ENCODE results near the gene KRTAP10-12. TPM values are rescaled to one million over a fixed set of nuclear protein-coding genes. Genes with fewer than 3 reads are reported as not detected.
"Not testable (repeated sequence)": the region's sequence is repeated elsewhere in the genome, so short reads cannot be mapped to it uniquely, and the experiment has no call there.

Gene KRTAP10-12
- total RNA-seq, result not detected

DNA sequence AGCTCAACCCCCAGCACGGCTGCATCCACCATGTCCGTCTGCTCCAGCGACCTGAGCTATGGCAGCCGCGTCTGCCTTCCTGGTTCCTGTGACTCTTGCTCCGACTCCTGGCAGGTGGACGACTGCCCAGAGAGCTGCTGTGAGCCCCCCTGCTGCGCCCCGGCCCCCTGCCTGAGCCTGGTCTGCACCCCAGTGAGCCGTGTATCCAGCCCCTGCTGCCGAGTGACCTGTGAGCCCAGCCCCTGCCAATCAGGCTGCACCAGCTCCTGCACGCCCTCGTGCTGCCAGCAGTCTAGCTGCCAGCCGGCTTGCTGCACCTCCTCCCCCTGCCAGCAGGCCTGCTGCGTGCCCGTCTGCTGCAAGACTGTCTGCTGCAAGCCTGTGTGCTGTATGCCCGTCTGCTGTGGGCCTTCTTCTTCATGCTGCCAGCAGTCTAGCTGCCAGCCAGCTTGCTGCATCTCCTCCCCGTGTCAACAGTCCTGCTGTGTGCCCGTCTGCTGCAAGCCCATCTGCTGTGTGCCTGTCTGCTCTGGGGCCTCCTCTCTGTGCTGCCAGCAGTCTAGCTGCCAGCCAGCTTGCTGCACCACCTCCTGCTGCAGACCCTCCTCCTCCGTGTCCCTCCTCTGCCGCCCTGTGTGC, at the start of gene KRTAP10-12:
Gene KRTAP10-12 (plus strand): TSS at position 1 of the 639 bp plus-strand sequence. CDS start 30 bp downstream, at position 31.
- DNase-seq; intact Hi-C loops (cut with DNase I; ENCODE audit: low total_unique reads); in situ Hi-C loops (cut with MboI; ENCODE audit: low sequenced_read_pairs in 4 of 4); H3K27ac ChIP-seq; H3K36me3 ChIP-seq; ATAC-seq; H3K4me1 ChIP-seq; H3K4me3 ChIP-seq: not testable (repeated sequence)
- Histone ChIP-seq H3K27me3 (peaks cover 26 to 50% (median 46%) of the 10 kb centered on the region in 3 donors), H3K9me3 (peaks cover 0 to 15% (median 4%) of the 10 kb centered on the region in 3 donors)

DNA sequence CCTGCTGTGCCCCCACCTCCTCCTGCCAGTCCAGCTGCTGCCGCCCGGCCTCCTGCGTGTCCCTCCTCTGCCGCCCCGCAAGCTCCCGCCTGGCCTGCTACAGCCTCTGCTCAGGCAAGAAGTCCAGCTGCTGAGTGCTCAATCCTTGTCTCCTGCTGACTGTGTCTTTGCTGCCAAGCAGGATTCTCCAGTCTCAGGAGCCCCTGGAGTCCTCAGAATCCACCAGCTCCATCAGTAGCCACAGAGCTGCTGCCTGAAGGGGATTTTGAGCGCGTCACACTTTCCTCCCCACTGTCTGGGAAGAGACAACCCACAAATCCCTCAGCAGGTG, 49.8 kb upstream of the KRTAP10-12 start:
- no peaks in the 10 kb centered on the region for H3K9me3 ChIP-seq
- H3K4me3 ChIP-seq, result no peak overlapping the region
- TF ChIP-seq POLR2A (IDR thresholded peaks at IDR 0.05), result no peak
- TF ChIP-seq, protein P1, sequence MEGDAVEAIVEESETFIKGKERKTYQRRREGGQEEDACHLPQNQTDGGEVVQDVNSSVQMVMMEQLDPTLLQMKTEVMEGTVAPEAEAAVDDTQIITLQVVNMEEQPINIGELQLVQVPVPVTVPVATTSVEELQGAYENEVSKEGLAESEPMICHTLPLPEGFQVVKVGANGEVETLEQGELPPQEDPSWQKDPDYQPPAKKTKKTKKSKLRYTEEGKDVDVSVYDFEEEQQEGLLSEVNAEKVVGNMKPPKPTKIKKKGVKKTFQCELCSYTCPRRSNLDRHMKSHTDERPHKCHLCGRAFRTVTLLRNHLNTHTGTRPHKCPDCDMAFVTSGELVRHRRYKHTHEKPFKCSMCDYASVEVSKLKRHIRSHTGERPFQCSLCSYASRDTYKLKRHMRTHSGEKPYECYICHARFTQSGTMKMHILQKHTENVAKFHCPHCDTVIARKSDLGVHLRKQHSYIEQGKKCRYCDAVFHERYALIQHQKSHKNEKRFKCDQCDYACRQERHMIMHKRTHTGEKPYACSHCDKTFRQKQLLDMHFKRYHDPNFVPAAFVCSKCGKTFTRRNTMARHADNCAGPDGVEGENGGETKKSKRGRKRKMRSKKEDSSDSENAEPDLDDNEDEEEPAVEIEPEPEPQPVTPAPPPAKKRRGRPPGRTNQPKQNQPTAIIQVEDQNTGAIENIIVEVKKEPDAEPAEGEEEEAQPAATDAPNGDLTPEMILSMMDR (IDR thresholded peaks at IDR 0.05 in 4 of 5, conservative IDR thresholded peaks at IDR 0.05 in 1 of 5), result no peak
- intact Hi-C loops (cut with DNase I; ENCODE audit: low total_unique reads), result no loop called here
- H3K36me3 ChIP-seq, result no peaks in the 10 kb centered on the region
- ATAC-seq (no peak), DNase-seq (no peak)
- in situ Hi-C loops (cut with MboI; ENCODE audit: low sequenced_read_pairs in 4 of 4), result no loop called here
- H3K27ac ChIP-seq, result no peak overlapping the region
- H3K4me1 ChIP-seq, result no peaks in the 10 kb centered on the region
- H3K27me3 ChIP-seq, result peaks cover 10 to 16% (median 11%) of the 10 kb centered on the region in 3 donors

DNA sequence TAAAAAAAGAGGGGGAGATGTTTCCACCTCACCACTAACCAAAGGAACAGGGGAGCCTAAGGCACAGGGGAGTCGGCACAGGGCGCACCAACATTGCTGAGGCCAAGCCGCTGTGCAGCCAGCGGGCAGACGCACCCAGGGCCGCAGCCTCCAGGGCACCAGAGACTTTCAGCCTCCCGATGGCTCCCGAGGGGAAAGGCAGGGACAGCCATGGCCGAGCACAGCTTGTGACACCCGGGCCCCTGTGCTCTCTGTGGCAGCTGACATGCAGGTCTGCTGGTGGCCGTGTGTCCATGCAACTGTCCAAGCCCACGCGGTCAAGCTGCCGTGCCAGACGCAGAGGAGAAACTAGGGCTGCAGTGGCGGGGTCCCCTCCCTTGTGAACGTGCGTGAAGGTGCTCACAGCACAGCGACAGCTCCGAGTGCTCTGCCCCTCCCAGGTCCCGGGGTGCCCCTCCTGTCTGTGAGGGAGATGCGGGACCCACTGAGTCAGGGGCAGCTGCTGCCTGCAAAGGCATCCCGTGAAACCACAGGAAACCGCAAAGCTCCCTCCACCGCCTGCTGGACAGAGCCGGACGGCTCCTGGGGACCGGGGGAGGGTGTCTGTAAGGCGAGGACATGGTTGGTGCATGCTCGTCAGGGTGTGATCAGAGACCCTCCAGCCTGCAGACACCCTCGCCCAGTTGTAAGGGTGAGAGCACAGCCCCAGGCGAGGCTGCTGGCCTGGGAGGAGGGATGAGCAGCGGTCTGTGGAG, 48.2 kb upstream of the KRTAP10-12 start:
- no peak for ATAC-seq
- intact Hi-C loops (cut with DNase I; ENCODE audit: low total_unique reads) (no loop called here), in situ Hi-C loops (cut with MboI; ENCODE audit: low sequenced_read_pairs in 4 of 4) (no loop called here)
- Histone ChIP-seq H3K27ac (no peak overlapping the region), H3K4me1 (no peaks in the 10 kb centered on the region), H3K9me3 (no peaks in the 10 kb centered on the region), H3K4me3 (no peak overlapping the region), H3K27me3 (peaks cover 10 to 16% (median 11%) of the 10 kb centered on the region in 3 donors), H3K36me3 (no peaks in the 10 kb centered on the region)
- DNase-seq, result no peak
- no peak for TF ChIP-seq POLR2A (IDR thresholded peaks at IDR 0.05)
- TF ChIP-seq, protein P1 (IDR thresholded peaks at IDR 0.05 in 4 of 5, conservative IDR thresholded peaks at IDR 0.05 in 1 of 5), result no peak

- Histone ChIP-seq H3K27ac (no peak overlapping the region), H3K4me1 (no peaks in the 10 kb centered on the region), H3K36me3 (no peaks in the 10 kb centered on the region), H3K9me3 (no peaks in the 10 kb centered on the region), H3K27me3 (peaks cover 10 to 16% (median 11%) of the 10 kb centered on the region in 3 donors), H3K4me3 (no peak overlapping the region)
- ATAC-seq, result no peak
- TF ChIP-seq, protein P1 (IDR thresholded peaks at IDR 0.05 in 4 of 5, conservative IDR thresholded peaks at IDR 0.05 in 1 of 5), result no peak
- no peak for TF ChIP-seq POLR2A (IDR thresholded peaks at IDR 0.05)
- intact Hi-C loops (cut with DNase I; ENCODE audit: low total_unique reads), result no loop called here
- in situ Hi-C loops (cut with MboI; ENCODE audit: low sequenced_read_pairs in 4 of 4), result no loop called here
- DNase-seq, result no peak
Observed at GRCh38 chr21:44649521-44650100, 47.4 kb upstream of the KRTAP10-12 start.

- Histone ChIP-seq H3K27me3 (peaks cover 8 to 16% (median 11%) of the 10 kb centered on the region in 3 donors), H3K4me1 (no peaks in the 10 kb centered on the region), H3K27ac (no peak overlapping the region), H3K36me3 (no peaks in the 10 kb centered on the region), H3K9me3 (no peaks in the 10 kb centered on the region), H3K4me3 (no peak overlapping the region)
- TF ChIP-seq POLR2A (IDR thresholded peaks at IDR 0.05), result no peak
- TF ChIP-seq, protein P1 (IDR thresholded peaks at IDR 0.05 in 4 of 5, conservative IDR thresholded peaks at IDR 0.05 in 1 of 5), result no peak
- no peak for ATAC-seq
- intact Hi-C loops (cut with DNase I; ENCODE audit: low total_unique reads), result no loop called here
- in situ Hi-C loops (cut with MboI; ENCODE audit: low sequenced_read_pairs in 4 of 4), result no loop called here
- DNase-seq, result no peak
Observed at GRCh38 chr21:44650265-44650972, 46.6 kb upstream of the KRTAP10-12 start.
